ENCODE data around the gene HNRNPH3. TPM values are rescaled to one million over a fixed set of nuclear protein-coding genes. Genes with fewer than 3 reads are reported as not detected.

Gene HNRNPH3
- total RNA-seq (2014; rRNA removed; shearing (Covaris generic)) = 31.3 and 32.1 TPM in 2 replicates

GRCh38 chr10:68331455-68332258 lies at the start of gene HNRNPH3:
TSS of gene HNRNPH3 (plus strand) at chr10:68332064. CDS start at chr10:68337222, 5,158 bp downstream.

GRCh38 chr10:68332259-68333057 lies 594 bp downstream of the HNRNPH3 start, which contains the start of gene PBLD:
TSS of gene PBLD (minus strand) at chr10:68332928. CDS start at chr10:68306844, 26,084 bp downstream.

Other genes with a start within 250 kb of the HNRNPH3 start
- 0.08 and 0.50 TPM in 2 replicates for gene MYPN, start 222.6 kb upstream of the HNRNPH3 start, total RNA-seq (2014; rRNA removed; shearing (Covaris generic))
- gene ATOH7, start 100.0 kb upstream of the HNRNPH3 start, total RNA-seq (2014; rRNA removed; shearing (Covaris generic)) = 0.23 and 0.90 TPM in 2 replicates
- 0.87 and 2.8 TPM in 2 replicates for gene PBLD, start 864 bp downstream of the HNRNPH3 start, total RNA-seq (2014; rRNA removed; shearing (Covaris generic))
- gene RUFY2, start 75.2 kb downstream of the HNRNPH3 start, total RNA-seq (2014; rRNA removed; shearing (Covaris generic)) = 8.0 and 11.0 TPM in 2 replicates
- gene DNA2, start 139.9 kb downstream of the HNRNPH3 start, total RNA-seq (2014; rRNA removed; shearing (Covaris generic)) = 12.2 and 13.7 TPM in 2 replicates
- 7.5 and 8.6 TPM in 2 replicates for gene SLC25A16, start 195.5 kb downstream of the HNRNPH3 start, total RNA-seq (2014; rRNA removed; shearing (Covaris generic))
- gene TET1, start 228.3 kb downstream of the HNRNPH3 start, total RNA-seq (2014; rRNA removed; shearing (Covaris generic)) = 1.3 and 2.0 TPM in 2 replicates

Measured in A375 (cell line).